HEK293 (cell line): ENCODE measurements around the gene CAMSAP3.

Source experiments
- CTCF ChIP-seq: fragments of 450-650 bp; formaldehyde crosslinking; IDR thresholded peaks from 2 replicates; pipeline ENCODE4 v1.5.1; 2016; ENCODE audit warnings: missing biosample characterization, missing genetic modification characterization
- ZFP3 ChIP-seq: fragments of 450-650 bp; formaldehyde crosslinking; IDR thresholded peaks from 2 replicates; pipeline ENCODE4 v1.5.1; 2016; ENCODE audit warnings: low read depth, missing biosample characterization, missing genetic modification characterization
- ZNF302 ChIP-seq: fragments of 450-650 bp; formaldehyde crosslinking; IDR thresholded peaks from 2 replicates; pipeline ENCODE4 v1.5.1; 2016; ENCODE audit warnings: missing biosample characterization, missing genetic modification characterization, low read depth
- ZNF391 ChIP-seq: fragments of 450-650 bp; formaldehyde crosslinking; IDR thresholded peaks from 2 replicates; pipeline ENCODE4 v1.5.1; 2016; ENCODE audit warnings: low read depth, missing biosample characterization, missing genetic modification characterization, borderline replicate concordance
- ZNF510 ChIP-seq: fragments of 450-650 bp; formaldehyde crosslinking; IDR thresholded peaks from 2 replicates; pipeline ENCODE4 v1.5.1; 2018; ENCODE audit warnings: mild to moderate bottlenecking, missing genetic modification characterization, missing biosample characterization; ENCODE audit not compliant: insufficient replicate concordance

GRCh38 chr19:7617735-7618134, 22.1 kb downstream of the CAMSAP3 start:
- no peak for TF ChIP-seq CTCF (tag by site-specific recombination)
- TF ChIP-seq ZNF302 (tag by site-specific recombination), result no peak
- no peak for TF ChIP-seq ZNF510 (tag by site-specific recombination)
- TF ChIP-seq ZFP3 (tag by site-specific recombination), result no peak
- no peak for TF ChIP-seq ZNF391
